Activated effector memory CD4-positive, alpha-beta T cell treated with Interleukin-2 at 50 U/mL for 16 hours (primary cell): ENCODE data around the gene POU6F1.
"Not testable (repeated sequence)": the region's sequence is repeated elsewhere in the genome, so short reads cannot be mapped to it uniquely, and the experiment has no call there.

Experiments
- DNase-seq: peaks from one replicate; pipeline ENCODE4 v3.0.0-alpha.2; 2020

Gene POU6F1

DNA sequence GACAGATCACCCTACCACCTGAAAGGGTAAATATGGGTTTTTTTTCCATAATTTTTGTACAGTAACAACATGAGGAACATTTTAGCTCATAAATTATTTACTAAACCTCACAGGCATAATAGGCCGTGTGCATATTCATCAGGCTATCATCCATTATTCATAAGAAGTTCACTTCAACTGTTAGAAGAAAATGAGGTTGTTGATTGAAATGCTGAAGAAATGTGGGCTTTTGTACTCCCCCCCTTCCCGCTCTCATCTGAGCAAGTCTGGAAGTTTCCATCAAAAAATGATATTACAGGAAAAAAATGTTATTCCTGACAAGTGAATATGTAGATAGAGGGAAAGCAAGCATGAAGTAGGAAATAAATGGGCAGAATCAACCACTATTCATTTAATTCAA, 7.9 kb upstream of the POU6F1 start:
- no peak for DNase-seq

DNA sequence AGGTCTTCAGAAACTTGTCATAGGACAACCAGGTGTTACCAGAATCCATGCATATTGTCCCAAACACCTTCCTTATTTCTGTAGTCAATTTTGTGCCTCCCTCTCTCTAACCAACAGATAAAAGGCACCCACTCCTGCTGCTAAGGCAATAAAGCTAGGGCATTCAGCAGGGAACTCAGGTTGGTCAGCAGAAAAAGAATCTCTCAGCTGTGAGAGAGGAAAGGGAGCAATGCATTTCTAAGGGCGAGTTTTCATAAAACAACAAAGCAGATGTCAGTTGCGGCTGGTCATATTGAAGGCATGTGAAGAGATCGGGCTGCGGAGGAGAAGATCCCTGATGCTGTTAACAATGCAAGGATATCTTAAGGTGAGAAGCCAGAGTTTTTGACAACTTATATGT, 7.4 kb upstream of the POU6F1 start:
- no peak for DNase-seq

DNA sequence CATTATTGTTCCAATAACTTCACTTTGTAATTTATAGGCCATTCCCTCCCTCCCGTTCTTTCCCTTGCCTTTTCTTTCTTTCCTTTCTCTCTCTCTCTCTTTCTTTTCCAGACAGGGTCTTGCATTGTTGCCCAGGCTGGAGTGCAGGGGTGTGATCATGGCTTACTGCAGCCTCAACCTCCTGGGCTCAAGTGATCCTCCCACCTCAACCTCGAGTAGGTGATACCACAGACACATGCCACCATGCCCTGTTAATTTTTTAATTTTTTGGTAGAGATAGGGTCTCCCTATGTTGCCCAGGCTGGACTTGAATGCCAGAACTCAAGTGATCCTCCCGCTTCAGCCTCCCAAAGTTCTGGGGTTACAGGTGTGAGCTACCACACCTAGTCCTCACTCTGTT, 6.8 kb upstream of the POU6F1 start:
- no peak for DNase-seq

DNA sequence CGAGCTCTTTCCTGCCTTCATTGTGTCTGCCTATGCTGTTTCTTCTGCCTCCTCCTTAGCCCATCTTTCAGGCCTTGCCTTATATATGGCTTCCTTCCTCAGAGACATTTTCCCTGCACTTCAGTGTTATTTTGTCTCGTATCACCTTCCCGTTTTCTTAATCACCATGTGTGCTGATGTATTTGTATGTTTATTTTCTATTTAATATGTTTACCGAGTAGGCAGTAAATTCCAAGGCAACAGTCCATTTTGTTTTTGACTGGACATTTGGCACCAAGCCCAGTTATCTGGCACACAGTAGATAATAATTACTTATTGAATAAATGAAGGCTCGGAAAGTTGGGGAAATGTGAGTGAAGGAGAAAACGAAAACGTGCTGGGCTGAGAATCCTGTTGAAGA, 4.6 kb upstream of the POU6F1 start:
- no peak for DNase-seq

DNA sequence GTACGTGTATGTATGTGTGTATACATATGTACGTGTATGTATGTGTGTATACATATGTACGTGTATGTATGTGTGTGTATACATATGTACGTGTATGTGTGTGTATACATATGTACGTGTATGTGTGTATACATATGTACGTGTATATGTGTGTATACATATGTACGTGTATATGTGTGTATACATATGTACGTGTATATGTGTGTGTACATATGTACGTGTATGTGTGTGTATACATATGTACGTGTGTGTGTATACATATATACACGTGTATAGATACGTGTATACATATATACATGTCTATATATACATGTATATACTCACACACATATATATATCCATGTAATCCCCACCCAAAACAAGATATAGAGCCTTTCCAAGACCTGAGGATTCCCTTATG, 2.0 kb upstream of the POU6F1 start:
- DNase-seq = not testable (repeated sequence)

DNA sequence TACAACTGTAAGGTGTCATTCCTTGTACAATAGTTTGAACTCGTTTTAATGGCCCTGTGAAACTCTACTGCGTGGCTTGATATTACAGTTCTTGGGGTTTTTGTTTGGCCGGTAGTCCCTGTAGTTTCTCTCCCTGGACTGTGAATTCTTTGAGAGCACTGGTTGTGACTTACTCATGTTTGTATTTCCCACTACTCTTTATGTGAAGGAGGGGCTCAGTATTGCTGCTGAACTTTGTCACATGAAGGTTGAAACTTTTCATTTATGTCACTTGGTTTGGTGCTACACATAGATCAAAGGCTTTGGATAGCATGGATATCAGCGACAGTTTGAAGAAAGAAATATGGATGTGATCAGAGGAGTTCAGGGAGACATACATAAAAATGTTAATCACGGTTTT, 1.5 kb upstream of the POU6F1 start:
- DNase-seq = no peak

DNA sequence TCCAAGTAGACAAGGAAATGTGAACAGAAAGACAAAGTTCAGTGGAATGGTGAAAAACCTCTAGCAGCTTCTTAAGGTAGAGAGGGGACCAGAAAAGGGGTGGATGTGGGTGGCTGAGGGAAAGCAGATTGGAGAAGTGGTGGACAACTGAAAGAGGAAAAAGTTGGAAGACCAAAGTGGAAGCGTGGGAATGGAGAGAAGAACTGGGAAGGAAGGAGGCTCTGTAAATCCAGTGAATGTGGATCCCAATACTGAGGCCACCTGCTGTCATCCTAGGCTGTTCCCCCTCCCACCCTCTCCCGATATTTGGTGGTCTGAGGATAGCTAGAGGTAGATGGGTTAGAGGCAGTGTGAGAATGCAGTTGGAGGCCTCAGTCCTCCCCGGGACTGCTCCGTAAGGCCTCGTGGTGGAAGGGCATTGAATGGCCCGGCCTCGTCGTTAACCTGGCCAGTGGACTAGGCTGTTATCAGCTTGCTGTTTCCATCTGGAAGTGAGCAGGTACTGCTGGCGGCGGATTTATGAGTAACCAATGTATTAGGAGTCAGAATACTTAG, 822 bp upstream of the POU6F1 start:
- no peak for DNase-seq

DNA sequence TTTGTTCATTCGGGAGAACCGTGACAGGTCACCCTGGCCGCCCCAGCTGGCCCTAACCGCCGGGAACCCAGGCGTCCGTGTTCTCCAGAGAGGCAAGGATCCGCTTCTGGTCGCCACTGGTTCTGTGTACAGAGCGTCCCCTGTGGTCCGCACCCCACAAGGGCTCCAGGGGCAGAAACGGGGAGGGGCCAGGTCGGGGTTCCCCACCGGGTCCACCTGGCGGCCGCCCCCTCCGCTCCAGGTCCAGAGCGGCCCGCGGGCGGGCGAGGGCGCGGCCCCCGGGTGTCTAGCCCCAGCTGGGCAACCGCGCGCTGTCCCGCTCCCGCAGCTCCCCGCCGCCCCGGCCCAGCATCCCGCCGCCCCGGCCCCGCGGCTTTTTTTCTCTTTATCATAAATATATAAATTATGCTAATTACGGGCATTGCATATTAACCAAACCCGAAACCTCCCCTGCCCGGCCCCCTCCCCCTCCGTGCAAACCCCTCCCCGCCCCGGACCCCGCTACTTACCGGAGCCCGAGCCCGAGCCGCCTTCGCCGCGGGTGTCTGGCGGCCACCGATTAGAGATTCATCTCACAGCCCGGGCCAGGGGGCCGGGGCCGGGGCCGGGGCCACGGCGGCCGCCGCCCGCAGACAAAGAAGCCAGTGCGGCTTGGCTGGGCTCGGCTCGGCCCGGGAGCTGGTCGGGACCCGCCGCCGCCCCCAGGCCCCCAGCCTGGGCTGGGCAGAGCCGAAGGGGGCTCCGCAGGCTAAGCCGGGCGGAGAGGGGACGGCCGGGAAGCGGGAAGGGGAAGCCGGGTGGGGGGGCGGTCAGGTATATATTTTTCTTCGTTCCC, 512 bp downstream of the POU6F1 start:
- peak; percentile 43 for DNase-seq

DNA sequence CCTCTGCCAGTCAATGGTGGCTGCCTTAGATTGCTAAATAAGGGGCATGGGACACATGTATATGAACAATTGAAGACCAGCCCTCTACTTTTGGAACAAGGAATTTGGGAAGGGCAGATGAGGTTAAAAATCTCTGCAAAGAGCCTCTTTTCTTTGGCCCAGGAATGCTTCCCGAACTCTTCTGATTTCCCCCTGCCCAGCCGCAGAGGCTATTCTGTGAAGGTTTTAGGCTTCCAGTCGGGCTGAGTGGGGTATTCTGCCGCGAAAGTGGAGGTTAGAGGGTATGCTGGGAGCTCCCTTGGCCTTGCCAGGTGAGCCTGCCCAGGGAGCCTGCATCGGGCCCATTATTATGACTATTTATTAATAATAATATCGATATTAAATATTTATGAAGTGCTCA, 1.2 kb downstream of the POU6F1 start:
- no peak for DNase-seq

DNA sequence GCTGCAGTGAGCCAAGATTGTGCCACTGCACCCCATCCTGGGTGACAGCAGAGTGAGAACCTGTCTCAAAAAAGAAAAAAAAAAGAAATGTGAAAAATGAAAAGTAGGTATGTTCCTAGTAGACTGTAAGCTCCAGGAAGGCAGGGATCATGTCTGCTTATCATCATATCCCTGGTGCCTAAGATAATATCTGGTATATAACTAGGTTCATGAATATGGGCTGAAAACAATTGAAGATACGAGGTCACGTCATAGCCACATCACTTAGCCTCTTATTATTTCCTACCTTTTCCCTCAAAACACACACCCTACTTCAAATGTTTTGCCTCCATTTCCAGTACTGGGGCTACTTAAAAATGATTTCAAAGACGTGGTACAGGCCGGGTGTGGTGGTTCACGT, 3.0 kb downstream of the POU6F1 start:
- DNase-seq = no peak

DNA sequence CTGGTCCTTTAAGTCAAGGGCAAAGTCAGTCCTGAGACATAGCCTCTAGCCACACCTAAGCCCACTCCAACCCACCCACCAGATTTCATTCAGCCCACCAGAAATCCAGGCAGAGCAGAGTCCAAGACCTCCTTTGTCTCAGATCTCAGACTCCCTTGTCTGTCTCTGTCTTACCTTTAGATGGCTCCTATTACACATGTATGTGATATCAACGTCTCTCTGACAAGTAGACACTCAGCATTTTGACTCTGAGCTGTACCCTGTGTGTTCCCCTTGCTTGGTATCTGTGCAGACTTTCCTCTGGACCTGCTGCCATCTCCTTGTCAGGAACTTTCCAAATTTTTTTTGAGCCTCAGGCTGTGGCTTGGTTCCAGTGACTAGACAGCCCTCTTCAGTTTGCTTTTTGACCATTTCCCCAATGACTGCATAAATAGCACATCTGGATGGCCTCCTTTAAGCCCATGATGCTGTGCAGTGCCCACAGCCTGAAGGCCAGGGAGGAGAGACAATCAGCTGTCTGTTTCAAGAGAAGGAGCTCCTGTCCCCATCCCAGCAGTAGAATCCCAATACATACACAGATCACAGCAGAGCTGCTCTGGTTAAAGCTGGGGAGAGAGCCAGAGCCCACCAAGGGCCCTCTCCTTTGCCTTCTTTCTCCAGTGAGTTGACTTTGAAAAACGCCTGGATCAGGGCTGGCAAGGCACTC, 7.0 kb downstream of the POU6F1 start:
- no peak for DNase-seq

DNA sequence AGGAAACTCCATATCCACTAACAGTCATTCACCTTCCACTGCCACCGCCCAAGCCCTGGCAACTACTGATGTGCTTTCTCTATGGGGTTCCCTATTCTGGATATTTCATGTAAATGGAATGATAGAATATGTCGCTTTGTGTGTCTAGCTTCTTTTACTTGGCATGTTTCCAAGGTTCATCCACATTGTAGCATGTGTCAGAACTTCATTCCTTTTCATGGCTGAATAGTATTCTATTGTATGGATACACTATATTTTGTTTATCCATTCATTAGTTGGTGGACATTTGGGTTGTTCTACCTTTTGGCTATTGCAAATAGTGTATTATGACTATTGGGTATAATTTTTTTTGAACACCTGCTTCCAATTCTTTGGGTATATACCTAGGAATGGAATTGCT, 8.6 kb downstream of the POU6F1 start:
- no peak for DNase-seq

DNA sequence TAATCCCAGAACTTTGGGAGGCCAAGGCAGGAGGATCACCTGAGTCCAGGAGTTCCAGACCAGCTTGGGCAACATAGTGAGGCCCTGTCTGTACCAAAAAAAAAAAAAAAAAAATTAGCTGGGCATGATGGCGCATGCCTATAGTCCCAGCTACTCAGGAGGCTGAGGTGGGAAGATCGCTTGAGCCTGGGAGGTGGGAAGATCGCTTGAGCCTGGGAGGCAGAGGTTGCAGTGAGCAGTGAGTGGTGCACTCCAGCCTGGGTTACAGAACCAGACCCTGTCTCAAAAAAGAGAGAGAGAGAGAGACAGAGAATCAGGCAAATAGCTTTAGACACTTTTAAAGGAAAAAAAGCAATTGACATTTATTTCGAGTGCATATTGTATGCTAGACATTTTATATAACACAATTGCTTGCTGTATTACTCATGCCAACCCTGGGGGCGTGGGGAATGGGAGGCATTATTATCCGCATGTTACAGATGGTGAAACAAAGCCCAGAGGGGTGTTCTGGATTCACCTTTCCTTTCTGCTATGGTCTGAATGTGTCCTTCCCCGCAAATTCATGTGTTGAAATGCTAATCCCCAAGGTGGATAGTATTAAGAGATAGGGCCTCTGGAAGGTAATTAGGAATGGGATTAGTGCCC, 9.7 kb downstream of the POU6F1 start:
- no peak for DNase-seq

DNA sequence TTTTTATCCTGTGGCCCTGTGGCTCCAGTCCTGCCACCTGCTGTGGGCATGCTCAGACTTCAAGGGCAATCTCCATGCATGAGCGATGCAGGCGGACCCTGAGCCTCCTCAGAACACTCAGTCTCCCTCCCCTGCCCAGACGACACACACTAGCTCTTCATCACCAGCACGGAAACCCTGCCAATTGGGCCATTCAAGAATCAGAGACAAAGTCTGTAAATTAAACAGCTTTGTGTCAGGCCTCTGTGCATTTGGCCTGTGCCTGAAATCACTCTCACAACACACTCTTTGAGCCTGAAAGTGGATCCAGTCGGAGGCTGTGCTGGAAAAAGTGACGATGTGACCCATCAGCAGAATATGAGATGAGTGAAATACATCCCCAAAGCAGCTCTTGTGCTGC, 12.5 kb downstream of the POU6F1 start:
- DNase-seq = no peak

DNA sequence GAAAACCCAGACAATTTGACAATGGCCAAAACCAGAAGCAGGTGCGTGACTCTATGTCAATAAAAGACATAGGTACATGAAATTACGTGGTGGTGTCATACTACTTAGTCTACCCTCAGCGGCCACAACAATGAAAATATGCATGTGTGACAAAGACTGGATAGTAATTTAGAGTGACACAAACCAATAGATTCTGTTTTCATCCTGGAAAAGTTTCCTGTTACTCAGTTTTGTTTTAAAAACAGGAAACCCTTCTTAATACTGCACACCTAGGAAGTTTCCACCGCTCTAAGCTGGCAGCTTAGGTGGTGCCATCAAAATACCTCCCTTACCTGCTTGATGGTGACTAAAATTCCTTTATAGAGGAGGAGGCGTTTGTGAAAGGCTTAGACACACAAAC, 15.1 kb downstream of the POU6F1 start:
- DNase-seq = no peak

DNA sequence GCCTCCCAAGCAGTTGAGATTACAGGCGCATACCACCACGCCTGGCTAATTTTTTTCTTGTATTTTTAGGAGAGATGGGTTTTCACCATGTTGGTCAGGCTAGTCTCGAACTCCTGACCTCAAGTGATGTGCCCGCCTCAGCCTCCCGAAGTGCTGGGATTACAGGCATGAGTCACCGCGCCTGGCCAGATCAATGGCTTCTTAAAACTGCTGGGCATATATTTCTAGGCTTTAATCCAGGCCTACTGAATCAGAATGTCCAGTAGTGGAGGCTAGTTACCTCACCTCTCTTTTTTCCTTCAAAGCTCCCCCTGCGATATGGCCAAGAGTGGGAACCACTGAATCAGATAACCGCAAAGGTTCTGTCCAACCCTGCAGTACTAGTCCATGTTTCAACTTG, 17.1 kb downstream of the POU6F1 start:
- no peak for DNase-seq

DNA sequence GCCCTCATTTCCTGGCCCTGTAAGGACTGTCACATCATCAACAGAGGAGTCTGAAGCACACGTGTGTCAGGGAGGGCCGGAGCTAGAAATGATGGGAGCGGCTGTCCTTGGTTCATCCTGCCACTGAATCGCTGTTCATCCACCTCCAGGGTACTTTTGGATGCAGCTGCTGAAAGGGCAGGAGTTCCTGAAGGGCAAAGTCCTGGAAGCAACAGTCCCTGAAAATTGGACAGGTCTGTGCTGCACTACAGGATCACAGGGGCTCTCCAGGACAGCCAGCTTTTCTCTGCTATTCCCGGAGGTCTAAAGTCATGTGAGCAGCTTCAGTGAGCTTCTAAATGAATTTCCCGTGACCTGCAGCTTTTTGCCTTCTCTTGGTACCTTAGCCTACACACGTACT, 17.7 kb downstream of the POU6F1 start:
- no peak for DNase-seq

DNA sequence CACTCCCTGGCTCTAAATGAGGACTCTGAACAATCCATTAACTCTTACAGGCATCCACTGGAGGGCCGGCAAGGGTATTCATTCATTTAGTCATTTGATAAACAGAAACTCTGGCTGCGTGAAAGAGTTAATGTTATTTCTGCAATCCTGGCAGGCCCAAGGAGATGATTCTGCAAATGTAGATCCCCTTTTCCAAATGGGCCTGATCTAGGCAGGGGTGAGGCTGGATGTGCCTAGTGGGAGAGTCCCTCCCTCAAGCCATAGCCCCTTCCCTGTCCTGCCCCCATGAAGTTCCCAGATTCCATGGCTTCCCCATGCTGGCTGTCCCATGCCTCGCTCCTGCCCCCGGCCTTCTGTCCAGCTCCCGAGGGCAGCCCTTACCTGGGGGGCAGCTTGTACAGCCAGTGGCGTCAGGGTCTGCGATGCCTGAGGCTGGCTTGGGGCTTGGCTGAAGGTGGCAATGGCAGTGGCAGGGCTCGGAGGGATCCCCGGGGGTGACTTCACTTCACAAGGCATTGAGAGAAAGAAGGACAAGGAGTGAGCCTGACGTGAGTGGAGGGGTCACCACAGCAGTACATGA, 18.4 kb downstream of the POU6F1 start:
- no peak for DNase-seq

DNA sequence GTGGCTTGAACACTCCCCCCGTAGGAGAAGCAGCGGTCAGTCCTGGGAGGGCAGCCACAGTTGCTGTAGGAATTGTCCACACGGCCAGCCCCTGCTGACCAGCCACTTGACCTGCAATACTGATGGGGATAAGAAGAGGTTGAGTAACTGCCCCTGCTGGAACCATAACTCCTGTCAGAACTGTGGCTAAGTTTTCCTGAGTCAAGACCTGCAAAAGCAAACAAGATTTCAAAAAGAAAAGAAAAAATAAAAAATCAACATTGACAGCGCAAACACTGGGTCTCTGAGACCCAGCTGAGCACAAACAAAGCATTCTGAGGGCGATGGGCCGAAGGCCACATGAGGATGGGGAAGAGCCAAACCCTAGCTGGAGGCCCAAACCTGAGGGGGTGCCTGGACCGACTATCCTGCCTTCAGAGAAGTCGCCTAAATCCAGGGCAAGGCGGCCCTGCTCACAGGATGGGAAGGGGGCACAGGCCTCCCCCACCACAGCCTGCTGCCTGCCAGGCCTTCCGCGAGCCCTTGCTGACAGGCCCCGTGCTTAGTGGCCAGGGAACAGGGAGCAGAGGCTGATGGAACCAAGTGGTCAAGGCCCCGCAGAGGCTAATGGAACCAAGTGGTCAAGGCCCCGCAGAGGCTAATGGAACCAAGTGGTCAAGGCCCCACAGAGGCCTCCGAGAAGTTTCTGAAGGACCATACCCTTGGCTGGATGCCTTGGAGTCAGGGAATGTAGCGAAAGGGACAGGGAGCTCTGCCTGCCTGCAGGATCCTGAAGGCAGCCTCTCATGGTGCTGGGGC, 19.1 kb downstream of the POU6F1 start:
- DNase-seq = no peak

DNA sequence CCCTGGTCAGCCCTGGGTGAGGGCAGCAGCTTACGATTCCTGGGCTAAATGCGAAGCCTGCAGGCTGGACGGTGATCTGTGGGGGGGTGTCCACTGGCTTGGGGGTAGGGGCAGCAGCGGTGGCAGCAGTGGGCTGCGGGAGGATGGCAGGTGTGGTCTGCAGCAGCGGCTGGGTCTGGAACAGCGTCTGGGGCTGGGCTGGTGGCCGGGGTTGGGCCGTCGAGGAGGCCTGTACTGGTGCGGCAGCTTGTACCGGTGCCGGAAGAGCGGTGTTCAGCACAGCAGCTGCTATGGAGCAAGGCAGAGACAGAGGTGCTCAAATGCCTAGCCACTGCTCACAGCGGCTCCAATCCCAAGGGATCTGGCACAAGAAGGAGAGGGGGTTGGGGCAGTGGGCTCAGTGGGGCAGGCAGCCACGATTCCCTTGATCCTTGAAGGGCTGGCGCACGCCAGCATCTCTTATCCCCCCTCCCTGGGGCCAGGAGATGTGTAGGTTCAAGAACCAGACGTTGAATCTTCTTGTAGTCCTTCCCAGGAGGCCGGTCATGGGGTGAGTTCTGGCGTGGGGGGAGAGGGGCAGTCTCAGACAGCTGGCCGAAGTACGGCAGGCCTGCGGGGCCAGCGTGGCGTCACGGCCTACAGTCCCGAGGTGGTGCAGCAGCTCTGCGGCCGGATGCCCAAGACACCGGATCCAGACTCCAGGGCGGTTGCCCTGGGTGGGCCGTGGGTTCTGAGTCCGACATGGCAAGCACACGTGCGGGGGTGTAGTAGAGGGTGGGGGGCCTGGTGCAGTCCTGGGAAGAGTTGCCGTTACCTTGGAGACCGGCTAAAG, 19.9 kb downstream of the POU6F1 start:
- DNase-seq = no peak

DNA sequence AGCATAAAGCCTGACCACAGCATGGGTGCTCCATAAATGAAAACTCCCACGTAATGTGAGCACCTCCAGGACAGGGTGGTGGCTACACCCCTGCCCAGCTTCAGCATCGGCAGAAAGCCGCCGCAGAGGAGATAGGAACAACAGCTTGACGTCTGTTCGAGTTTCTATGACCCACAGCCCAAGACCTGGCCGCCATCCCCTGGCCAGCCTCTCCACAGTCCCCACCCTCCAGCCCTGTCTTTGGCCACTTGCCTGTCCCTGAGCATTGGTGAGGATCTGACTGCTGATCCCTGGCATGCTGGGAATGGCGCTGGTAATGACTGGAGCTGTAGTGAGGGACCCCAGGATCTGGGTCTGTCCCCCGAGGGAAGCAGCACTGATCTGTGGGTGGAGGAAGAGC, 21.3 kb downstream of the POU6F1 start:
- DNase-seq = no peak

DNA sequence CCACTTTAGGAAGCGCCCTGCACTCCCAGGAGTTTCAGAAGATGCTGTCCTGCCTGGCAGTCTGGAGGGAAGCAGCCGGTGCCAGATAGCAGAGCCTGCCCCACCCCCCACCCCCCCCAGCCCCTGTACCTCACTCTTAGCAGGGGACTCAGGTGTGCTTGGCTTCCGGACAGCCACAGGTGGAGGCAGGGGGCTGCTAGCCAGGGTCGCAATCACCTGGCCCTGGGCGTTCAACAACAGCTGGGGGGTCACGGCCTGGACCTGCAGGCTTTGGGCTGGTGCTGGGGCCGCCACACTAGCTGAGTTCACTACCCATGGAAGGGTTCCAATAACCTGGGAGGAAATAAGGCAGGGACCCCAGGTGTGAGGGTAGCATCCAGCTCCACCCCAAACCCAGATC, 22.0 kb downstream of the POU6F1 start:
- no peak for DNase-seq
